ENCODE results near the gene SDHB.

DNA sequence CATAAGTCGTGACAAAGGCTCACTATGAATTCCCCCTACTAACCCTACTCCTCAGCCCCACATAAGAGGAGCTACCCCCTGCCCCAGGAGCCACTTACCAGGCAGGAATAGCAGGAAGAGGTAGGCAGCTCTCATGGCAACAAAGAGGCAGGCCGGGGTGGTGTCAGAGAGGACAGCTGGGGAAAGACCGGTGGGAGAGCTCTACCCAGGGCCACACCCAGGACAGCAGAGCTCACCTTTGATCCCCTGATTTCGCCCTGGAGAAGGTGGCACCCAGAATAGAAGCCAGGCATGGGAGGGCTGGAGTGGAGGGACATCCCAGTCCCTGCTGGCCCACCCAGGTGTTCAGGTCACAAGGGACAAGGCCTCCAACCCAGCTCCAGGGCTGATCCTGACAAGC is 75.7 kb downstream of the SDHB start:
- no peak for TF ChIP-seq EZH2phosphoT487 (IDR thresholded peaks at IDR 0.05; ENCODE audit: low read depth)
- TF ChIP-seq, protein P1, sequence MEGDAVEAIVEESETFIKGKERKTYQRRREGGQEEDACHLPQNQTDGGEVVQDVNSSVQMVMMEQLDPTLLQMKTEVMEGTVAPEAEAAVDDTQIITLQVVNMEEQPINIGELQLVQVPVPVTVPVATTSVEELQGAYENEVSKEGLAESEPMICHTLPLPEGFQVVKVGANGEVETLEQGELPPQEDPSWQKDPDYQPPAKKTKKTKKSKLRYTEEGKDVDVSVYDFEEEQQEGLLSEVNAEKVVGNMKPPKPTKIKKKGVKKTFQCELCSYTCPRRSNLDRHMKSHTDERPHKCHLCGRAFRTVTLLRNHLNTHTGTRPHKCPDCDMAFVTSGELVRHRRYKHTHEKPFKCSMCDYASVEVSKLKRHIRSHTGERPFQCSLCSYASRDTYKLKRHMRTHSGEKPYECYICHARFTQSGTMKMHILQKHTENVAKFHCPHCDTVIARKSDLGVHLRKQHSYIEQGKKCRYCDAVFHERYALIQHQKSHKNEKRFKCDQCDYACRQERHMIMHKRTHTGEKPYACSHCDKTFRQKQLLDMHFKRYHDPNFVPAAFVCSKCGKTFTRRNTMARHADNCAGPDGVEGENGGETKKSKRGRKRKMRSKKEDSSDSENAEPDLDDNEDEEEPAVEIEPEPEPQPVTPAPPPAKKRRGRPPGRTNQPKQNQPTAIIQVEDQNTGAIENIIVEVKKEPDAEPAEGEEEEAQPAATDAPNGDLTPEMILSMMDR (IDR thresholded peaks at IDR 0.05; ENCODE audit: low read depth, low read length), result no peak

Measured in OCI-LY3 (cell line).